GM12878 (cell line): ENCODE measurements around the gene ANKRD24. TPM values are rescaled to one million over a fixed set of nuclear protein-coding genes. Genes with fewer than 3 reads are reported as not detected.

Experiments
- ATAC-seq: fragments of 200-7000 bp; cut with Tn5 transposase; 3 replicates; pipeline ENCODE4 v1.9.1; 2020; ENCODE audit warnings: mild to moderate bottlenecking, moderate library complexity
- BruUV-seq: library from RNA; stranded (reverse); fragments of 400-500 nt; replicated peaks from 2 replicates; lab custom pipeline; 2021; lab: Mats Ljungman, UMichigan
- CTCF ChIA-PET: fragments of 300-600 bp; sonication (Branson Sonifier 250); formaldehyde crosslinking; extraction: SDS; loops from one replicate; lab custom pipeline; 2021; ENCODE audit warnings: inconsistent platforms; lab: Yijun Ruan, JAX
- POLR2A ChIA-PET: fragments of 350-600 bp; formaldehyde crosslinking; extraction: SDS; loops from one replicate; lab custom pipeline; 2021; ENCODE audit warnings: inconsistent platforms; lab: Charles Lee
- RAD21 ChIA-PET: fragments of 300-600 bp; sonication (Branson Sonifier 250); formaldehyde crosslinking; loops from one replicate; lab custom pipeline; 2023; ENCODE audit warnings: antibody characterized with exemption; ENCODE audit not compliant: unreplicated experiment; lab: Charles Lee
- SMC1A ChIA-PET: fragments of 300-600 bp; sonication (Branson Sonifier 250); formaldehyde crosslinking; loops from one replicate; lab custom pipeline; 2023; ENCODE audit not compliant: unreplicated experiment, uncharacterized antibody; lab: Charles Lee
- DNase-seq: peaks from one replicate; pipeline ENCODE4 v3.0.0-alpha.2; 2011; ENCODE audit warnings: low read depth, low spot score
- FAIRE-seq: peaks from 3 replicates; lab custom pipeline; 2011; peaks lifted over from hg19 to GRCh38; lab: Jason Lieb, UNC
- H2AFZ ChIP-seq: 2 replicates; pipeline ENCODE4 v1.6.0; 2011; ENCODE audit warnings: low read depth, low read length, control low read depth; ENCODE audit not compliant: control insufficient read depth
- H3K27ac ChIP-seq: 2 replicates; pipeline ENCODE4 v1.5.1; 2011; ENCODE audit warnings: control low read depth; ENCODE audit not compliant: control insufficient read depth, insufficient read depth
- H3K27me3 ChIP-seq, 2 experiments: replicated peaks in 1 of 2; 2 replicates each; pipeline versions ENCODE4 v1.6.0 to v1.6.1; 2011; ENCODE audit warnings: low read length in 1 of 2; ENCODE audit not compliant: control insufficient read depth in 2 of 2, insufficient read depth in 2 of 2
- H3K36me3 ChIP-seq, 2 experiments: 2 replicates each; pipeline ENCODE4 v1.5.1; 2011; ENCODE audit warnings: low read length in 1 of 2; ENCODE audit not compliant: control insufficient read depth in 2 of 2, insufficient read depth in 2 of 2
- H3K4me1 ChIP-seq: 2 replicates; pipeline ENCODE4 v1.6.1; 2011; ENCODE audit warnings: mild to moderate bottlenecking, low read length, moderate library complexity, mixed read lengths; ENCODE audit not compliant: control insufficient read depth, insufficient read depth
- H3K4me2 ChIP-seq: 2 replicates; pipeline ENCODE4 v1.6.0; 2011; ENCODE audit warnings: control low read depth; ENCODE audit not compliant: control insufficient read depth, insufficient read depth
- H3K4me3 ChIP-seq: fragments of 200-600 bp; sonication (generic); 2 replicates; pipeline ENCODE4 v1.5.1; 2016
- H3K79me2 ChIP-seq: 2 replicates; pipeline ENCODE4 v1.6.0; 2011; ENCODE audit warnings: low read length; ENCODE audit not compliant: control insufficient read depth, insufficient read depth
- H3K9ac ChIP-seq: 2 replicates; pipeline ENCODE4 v1.8.0; 2011; ENCODE audit warnings: low read length, control low read depth, mixed read lengths; ENCODE audit not compliant: control insufficient read depth, insufficient read depth
- H3K9me3 ChIP-seq: replicated peaks from 3 replicates; pipeline ENCODE4 v1.5.1; 2011; ENCODE audit warnings: mild to moderate bottlenecking, low read length; ENCODE audit not compliant: control insufficient read depth, insufficient read depth
- H4K20me1 ChIP-seq: 2 replicates; pipeline ENCODE4 v1.6.0; 2011; ENCODE audit not compliant: control insufficient read depth, insufficient read depth
- BHLHE40 ChIP-seq, 2 experiments: fragments of 450-650 bp in 1 of 2; IDR thresholded peaks; 2 replicates each; pipeline ENCODE4 v1.6.1; 2011 to 2017; ENCODE audit warnings: low read depth in 2 of 2, borderline replicate concordance in 1 of 2, improper control_type of control experiment in 1 of 2, low read length in 1 of 2, mild to moderate bottlenecking in 1 of 2
- CBX3 ChIP-seq: fragments of 200-600 bp; sonication (generic); IDR thresholded peaks from 2 replicates; pipeline ENCODE4 v1.6.1; 2016; ENCODE audit warnings: low read depth, borderline replicate concordance
- EED ChIP-seq: sonication (generic); IDR thresholded peaks from 2 replicates; pipeline ENCODE4 v1.6.1; 2016; ENCODE audit warnings: antibody characterized with exemption, low read depth
- FOXM1 ChIP-seq: IDR thresholded peaks from 2 replicates; pipeline ENCODE4 v1.6.1; 2012; ENCODE audit warnings: low read depth, mild to moderate bottlenecking, inconsistent platforms, low read length, moderate library complexity
- KLF5 ChIP-seq: fragments of 450-650 bp; IDR thresholded peaks from 2 replicates; pipeline ENCODE4 v1.6.1; 2014; ENCODE audit warnings: mild to moderate bottlenecking; ENCODE audit not compliant: partially characterized antibody
- NR2C1 ChIP-seq: fragments of 450-650 bp; IDR thresholded peaks from 2 replicates; pipeline ENCODE4 v1.6.1; 2017; ENCODE audit warnings: antibody characterized with exemption, mild to moderate bottlenecking, moderate library complexity
- PML ChIP-seq: IDR thresholded peaks from 2 replicates; pipeline ENCODE4 v1.6.1; 2012; ENCODE audit warnings: low read length, inconsistent platforms
- POLR2A ChIP-seq: IDR thresholded peaks from 2 replicates; pipeline ENCODE4 v1.6.1; 2011; ENCODE audit warnings: low read depth, mild to moderate bottlenecking, low read length
- SIX5 ChIP-seq: IDR thresholded peaks from 2 replicates; pipeline ENCODE4 v1.6.1; 2011; ENCODE audit warnings: mild to moderate bottlenecking, low read depth, low read length, moderate library complexity; ENCODE audit not compliant: severe bottlenecking
- SMARCA5 ChIP-seq: fragments of 450-650 bp; IDR thresholded peaks from 2 replicates; pipeline ENCODE4 v1.6.1; 2017; ENCODE audit warnings: mild to moderate bottlenecking
- SREBF2 ChIP-seq: IDR thresholded peaks from 2 replicates; pipeline ENCODE4 v1.6.1; 2012; ENCODE audit warnings: mild to moderate bottlenecking, low read length
- STAT1 ChIP-seq: fragments of 450-650 bp; conservative IDR thresholded peaks from 2 replicates; pipeline ENCODE4 v1.6.1; 2014; ENCODE audit warnings: antibody characterized with exemption, mild to moderate bottlenecking
- TAF1 ChIP-seq: IDR thresholded peaks from 2 replicates; pipeline ENCODE4 v1.6.1; 2011; ENCODE audit warnings: mild to moderate bottlenecking, low read depth, low read length, borderline replicate concordance
- ZNF207 ChIP-seq: fragments of 450-650 bp; IDR thresholded peaks from 2 replicates; pipeline ENCODE4 v1.6.1; 2014; ENCODE audit warnings: antibody characterized with exemption, mild to moderate bottlenecking, borderline replicate concordance
- WGBS: methylation state at CpG from one replicate; pipeline ENCODE4 v1.1.6; 2016; ENCODE audit warnings: low lambda C conversion rate; ENCODE audit not compliant: insufficient replicate concordance, insufficient coverage; ENCODE audit errors: missing lambda C conversion rate; 5-methylcytosine and 5-hydroxymethylcytosine counted together
- in situ Hi-C: fragments of 300-500 bp; cut with MboI; formaldehyde crosslinking; loops from 9 replicates; pipeline ENCODE4 v1.14.3; 2018; ENCODE audit warnings: mixed read lengths
- intact Hi-C: fragments of 100-400 bp; cut with micrococcal nuclease; formaldehyde crosslinking; loops from one replicate; pipeline ENCODE4 v1.14.2; 2022; ENCODE audit not compliant: unreplicated experiment
- polyA plus RNA-seq, 11 experiments: library from polyadenylated mRNA; depleted of rRNA in 4 of 11; unstranded in 6 of 11; stranded (reverse) in 5 of 11; fragments of >200 nt; fragmentation: Nextera tagmentation in 4 of 11; fragmentation: Illumina TruSeq in 1 of 11; extraction: Ambion mirVana in 4 of 11; extraction: Trizol in 1 of 11; gene quantifications; 1 replicate in 1 of 11; 2 replicates in 10 of 11; pipeline versions ENCODE4 v1.2.1 to v1.2.3, GENCODE V29; 2011 to 2016; ENCODE audit warnings: inconsistent platforms in 2 of 11, missing spikeins in 2 of 11, low read depth in 1 of 11
- total RNA-seq, 4 experiments: library from RNA; depleted of rRNA in 3 of 4; stranded (reverse); fragments of >200 nt in 3 of 4; fragmentation: Illumina TruSeq in 1 of 4; extraction: Trizol in 1 of 4; gene quantifications; 2 replicates each; pipeline versions ENCODE4 v1.2.1 to v1.2.3, GENCODE V29; 2013 to 2021
- TF ChIP-seq, protein P1 (sequence below): fragments of 450-650 bp; IDR thresholded peaks from 2 replicates; pipeline ENCODE4 v1.6.1; 2017; ENCODE audit warnings: mild to moderate bottlenecking, low read depth, inconsistent platforms; ENCODE audit not compliant: poor library complexity, severe bottlenecking
- TF ChIP-seq, protein P2 (sequence below): IDR thresholded peaks from 2 replicates; pipeline ENCODE4 v1.6.1; 2012; ENCODE audit warnings: improper control_type of control experiment, low read depth, low read length; ENCODE audit not compliant: insufficient replicate concordance

Gene ANKRD24
- total and polyA plus RNA-seq, 10 of the 15 experiments (the other 5 are each of a cell fraction or from before 2014, with no cell fraction given): 0.02 to 0.59 (median 0.35) TPM; not detected in 1

DNA sequence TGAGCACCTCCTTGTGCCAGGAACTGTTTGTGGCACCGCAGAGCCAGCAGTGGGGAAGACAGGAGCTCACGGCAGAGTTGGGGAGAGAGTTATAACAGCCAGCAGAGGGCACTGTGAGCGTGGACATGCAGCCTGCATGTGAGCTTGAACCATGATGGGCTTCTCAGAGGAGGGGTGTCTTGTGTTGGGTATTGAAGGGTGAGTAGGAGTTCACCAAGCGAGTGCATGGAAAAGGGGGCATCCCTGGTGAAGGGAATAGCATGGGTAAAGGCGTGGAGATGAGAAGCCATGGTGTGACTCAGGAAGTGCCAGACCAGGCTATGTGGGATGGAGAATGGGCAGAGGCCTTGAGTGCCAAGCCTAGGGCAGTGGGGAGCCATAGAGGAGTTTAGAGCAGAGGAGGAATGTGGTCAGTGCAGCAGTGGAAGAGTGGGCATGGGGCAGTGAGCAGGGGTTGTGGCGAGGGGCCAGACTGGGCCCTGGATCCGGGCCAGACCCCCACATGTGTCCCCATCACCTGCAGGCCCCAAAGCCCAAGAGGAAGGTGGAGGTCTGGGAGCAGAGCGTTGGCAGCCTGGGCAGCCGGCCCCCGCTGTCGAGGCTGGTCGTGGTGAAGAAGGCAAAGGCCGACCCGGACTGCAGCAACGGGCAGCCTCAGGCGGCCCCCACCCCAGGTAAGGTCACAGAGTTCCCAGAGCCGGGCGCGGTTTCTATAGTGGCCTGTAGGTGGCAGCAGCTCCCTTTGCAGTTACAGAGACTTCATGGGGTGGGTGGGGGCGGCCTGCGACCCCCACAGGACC, 84.8 kb downstream of the ANKRD24 start:
- ChIA-PET CTCF (interaction anchor here (0.6 to 5.4 kb wide), 39 partner anchors 10 to 373 kb away, joined by 3 to 78 read pairs (median 4); partner anchors contain the start of genes CHAF1A, EBI3, HDGFL2 and MPND), SMC1A (interaction anchor here (0.6 to 2.6 kb wide), 6 partner anchors 33 to 258 kb away, joined by 3 to 12 read pairs (median 4); no protein-coding TSS in a partner anchor), RAD21 (interaction anchor here (0.9 to 2.8 kb wide), 8 partner anchors 76 to 259 kb away, joined by 3 to 10 read pairs (median 6); partner anchors contain the start of genes CHAF1A and MPND)
- TF ChIP-seq TAF1 (no peak), STAT1 (no peak), KLF5 (no peak), SMARCA5 (peak; percentile 91), CBX3 (no peak), NR2C1 (no peak), SIX5 (no peak), BHLHE40 (IDR thresholded peaks at IDR 0.05; ENCODE audit: borderline replicate concordance in 1 of 2, low read depth in 2 of 2, low read length in 1 of 2) (0 out of 4 replicates have a peak, but pooled peaks of 1 of the 2 experiments have one; percentile 6), EED (no peak), POLR2A (0 out of 2 replicates have a peak, but pooled peaks have one; percentile 34), ZNF207 (no peak), PML (no peak), FOXM1 (no peak), SREBF2 (no peak)
- TF ChIP-seq, protein P1, sequence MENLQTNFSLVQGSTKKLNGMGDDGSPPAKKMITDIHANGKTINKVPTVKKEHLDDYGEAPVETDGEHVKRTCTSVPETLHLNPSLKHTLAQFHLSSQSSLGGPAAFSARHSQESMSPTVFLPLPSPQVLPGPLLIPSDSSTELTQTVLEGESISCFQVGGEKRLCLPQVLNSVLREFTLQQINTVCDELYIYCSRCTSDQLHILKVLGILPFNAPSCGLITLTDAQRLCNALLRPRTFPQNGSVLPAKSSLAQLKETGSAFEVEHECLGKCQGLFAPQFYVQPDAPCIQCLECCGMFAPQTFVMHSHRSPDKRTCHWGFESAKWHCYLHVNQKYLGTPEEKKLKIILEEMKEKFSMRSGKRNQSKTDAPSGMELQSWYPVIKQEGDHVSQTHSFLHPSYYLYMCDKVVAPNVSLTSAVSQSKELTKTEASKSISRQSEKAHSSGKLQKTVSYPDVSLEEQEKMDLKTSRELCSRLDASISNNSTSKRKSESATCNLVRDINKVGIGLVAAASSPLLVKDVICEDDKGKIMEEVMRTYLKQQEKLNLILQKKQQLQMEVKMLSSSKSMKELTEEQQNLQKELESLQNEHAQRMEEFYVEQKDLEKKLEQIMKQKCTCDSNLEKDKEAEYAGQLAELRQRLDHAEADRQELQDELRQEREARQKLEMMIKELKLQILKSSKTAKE: no peak
- TF ChIP-seq, protein P2, sequence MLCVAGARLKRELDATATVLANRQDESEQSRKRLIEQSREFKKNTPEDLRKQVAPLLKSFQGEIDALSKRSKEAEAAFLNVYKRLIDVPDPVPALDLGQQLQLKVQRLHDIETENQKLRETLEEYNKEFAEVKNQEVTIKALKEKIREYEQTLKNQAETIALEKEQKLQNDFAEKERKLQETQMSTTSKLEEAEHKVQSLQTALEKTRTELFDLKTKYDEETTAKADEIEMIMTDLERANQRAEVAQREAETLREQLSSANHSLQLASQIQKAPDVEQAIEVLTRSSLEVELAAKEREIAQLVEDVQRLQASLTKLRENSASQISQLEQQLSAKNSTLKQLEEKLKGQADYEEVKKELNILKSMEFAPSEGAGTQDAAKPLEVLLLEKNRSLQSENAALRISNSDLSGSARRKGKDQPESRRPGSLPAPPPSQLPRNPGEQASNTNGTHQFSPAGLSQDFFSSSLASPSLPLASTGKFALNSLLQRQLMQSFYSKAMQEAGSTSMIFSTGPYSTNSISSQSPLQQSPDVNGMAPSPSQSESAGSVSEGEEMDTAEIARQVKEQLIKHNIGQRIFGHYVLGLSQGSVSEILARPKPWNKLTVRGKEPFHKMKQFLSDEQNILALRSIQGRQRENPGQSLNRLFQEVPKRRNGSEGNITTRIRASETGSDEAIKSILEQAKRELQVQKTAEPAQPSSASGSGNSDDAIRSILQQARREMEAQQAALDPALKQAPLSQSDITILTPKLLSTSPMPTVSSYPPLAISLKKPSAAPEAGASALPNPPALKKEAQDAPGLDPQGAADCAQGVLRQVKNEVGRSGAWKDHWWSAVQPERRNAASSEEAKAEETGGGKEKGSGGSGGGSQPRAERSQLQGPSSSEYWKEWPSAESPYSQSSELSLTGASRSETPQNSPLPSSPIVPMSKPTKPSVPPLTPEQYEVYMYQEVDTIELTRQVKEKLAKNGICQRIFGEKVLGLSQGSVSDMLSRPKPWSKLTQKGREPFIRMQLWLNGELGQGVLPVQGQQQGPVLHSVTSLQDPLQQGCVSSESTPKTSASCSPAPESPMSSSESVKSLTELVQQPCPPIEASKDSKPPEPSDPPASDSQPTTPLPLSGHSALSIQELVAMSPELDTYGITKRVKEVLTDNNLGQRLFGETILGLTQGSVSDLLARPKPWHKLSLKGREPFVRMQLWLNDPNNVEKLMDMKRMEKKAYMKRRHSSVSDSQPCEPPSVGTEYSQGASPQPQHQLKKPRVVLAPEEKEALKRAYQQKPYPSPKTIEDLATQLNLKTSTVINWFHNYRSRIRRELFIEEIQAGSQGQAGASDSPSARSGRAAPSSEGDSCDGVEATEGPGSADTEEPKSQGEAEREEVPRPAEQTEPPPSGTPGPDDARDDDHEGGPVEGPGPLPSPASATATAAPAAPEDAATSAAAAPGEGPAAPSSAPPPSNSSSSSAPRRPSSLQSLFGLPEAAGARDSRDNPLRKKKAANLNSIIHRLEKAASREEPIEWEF: no peak

More for the DNA sequence above, 84.8 kb downstream of the ANKRD24 start:
- no TSS peak for BruUV-seq
- no peak overlapping the region for H3K4me2 ChIP-seq
- DNase-seq (no peak), FAIRE-seq (no peak), ATAC-seq (peak; percentile 92)
- H3K9me3 ChIP-seq: peaks cover 2% of the 10 kb centered on the region; the same call in 1 of the 3 replicates
- in situ Hi-C loops: loop anchor here (5.0 kb wide), 1 partner anchor 85 kb away; no protein-coding TSS in a partner anchor
- POLR2A ChIA-PET: interaction anchor here (0.9 kb wide), 1 partner anchor 75 kb away, joined by 3 read pairs; no protein-coding TSS in a partner anchor
- H4K20me1 ChIP-seq: no peaks in the 10 kb centered on the region
- peaks cover 18 to 20% of the 10 kb centered on the region in 2 experiments for H3K36me3 ChIP-seq
- no peaks in the 10 kb centered on the region for H3K27me3 ChIP-seq
- no peak overlapping the region for H3K27ac ChIP-seq
- no peak overlapping the region for H3K9ac ChIP-seq
- H2AFZ ChIP-seq: no peak overlapping the region
- intact Hi-C loops: loop anchor here (1.0 to 5.0 kb wide), 3 partner anchors 85 to 258 kb away; partner anchors contain the start of genes CHAF1A and SH3GL1
- no peaks in the 10 kb centered on the region; the same call in 1 of the 2 replicates for H3K4me1 ChIP-seq
- 27% methylated on average over 18 of the region's 21 CpGs for WGBS
- no peaks in the 10 kb centered on the region for H3K79me2 ChIP-seq
- H3K4me3 ChIP-seq: no peak overlapping the region
